Erythroblast (primary cell): Measurements from ENCODE around the gene EVX2.

Experiments used
- GATA1 ChIP-seq: IDR thresholded peaks from 2 replicates; pipeline ENCODE4 v1.6.1; 2011; ENCODE audit warnings: low read depth, mild to moderate bottlenecking, control low read depth, low read length, moderate library complexity
- POLR2A ChIP-seq: IDR thresholded peaks from 2 replicates; pipeline ENCODE4 v1.6.1; 2011; ENCODE audit warnings: mild to moderate bottlenecking, low read length

GRCh38 chr2:176129813-176130146 lies 46.0 kb upstream of the EVX2 start:
- TF ChIP-seq POLR2A, result no peak
- TF ChIP-seq GATA1, result no peak
